LHCN-M2 (cell line): ENCODE results near the gene UBASH3B. TPM values are rescaled to one million over a fixed set of nuclear protein-coding genes. Genes with fewer than 3 reads are reported as not detected.

Source experiments
- DNase-seq: peaks from one replicate; pipeline ENCODE4 v3.0.0-alpha.2; 2012; ENCODE audit warnings: low read depth
- total RNA-seq: library from RNA; depleted of rRNA; stranded (reverse); fragments of >200 nt; gene quantifications from 2 replicates; pipeline ENCODE4 v1.2.3, GENCODE V29; 2014

UBASH3B gene
- total RNA-seq, 1 experiment from 2014 or later: 8.0 TPM

GRCh38 chr11:122706291-122707088, 51.0 kb downstream of the UBASH3B start:
- peak; percentile 74 for DNase-seq

GRCh38 chr11:122707111-122707510, 51.6 kb downstream of the UBASH3B start:
- DNase-seq: no peak

DNA sequence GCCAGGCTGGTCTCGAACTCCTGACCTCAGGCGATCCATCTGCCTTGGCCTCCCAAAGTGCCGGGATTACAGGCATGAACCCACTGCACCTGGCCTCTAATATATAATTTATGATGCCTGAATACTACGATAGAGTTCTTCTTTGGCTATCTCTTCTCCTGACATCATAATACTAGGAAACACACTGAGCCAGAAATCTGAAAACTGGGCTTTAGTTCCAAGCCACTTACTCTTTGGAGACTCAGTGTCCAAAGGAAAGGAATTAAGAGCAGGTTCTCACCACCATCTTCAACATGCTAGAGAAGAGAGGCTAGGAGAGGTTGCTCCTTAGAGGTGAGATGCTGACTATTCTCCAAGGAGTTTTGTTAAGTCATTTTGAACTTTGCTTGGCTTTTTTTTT, 52.4 kb downstream of the UBASH3B start:
- DNase-seq: no peak

DNA sequence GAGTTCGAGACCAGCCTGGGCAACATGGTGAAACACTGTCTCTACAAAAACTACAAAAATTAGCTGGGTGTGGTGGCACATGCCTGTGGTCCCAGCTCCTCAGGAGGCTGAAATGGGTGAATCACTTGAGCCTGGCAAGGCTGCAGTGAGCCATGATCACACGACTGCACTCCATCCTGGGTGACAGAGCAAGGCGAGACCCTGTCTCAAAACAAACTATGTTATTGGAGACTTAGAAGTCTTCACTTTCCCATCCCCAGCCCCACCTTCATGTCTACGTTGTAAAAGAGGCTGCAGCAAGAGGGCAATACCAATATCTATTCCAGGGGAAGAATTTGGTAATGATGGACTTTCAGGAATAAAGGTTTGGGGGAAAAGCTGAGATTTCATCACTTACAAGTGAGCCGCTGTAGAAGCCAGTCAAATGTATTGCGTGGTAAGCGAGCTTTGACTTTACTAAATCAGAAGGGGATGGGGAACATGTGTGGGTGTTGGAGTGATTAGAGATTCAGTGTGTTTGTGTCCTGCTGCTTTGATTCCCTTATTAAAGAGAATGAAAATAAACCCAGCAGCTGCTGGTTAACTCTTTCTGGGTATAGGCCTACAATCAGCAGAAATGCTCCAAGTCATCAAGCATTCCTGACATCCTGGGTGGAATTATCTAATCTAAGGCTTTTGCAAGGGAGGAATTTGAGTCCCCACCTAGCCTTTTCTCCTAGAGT, 53.7 kb downstream of the UBASH3B start:
- DNase-seq: peak; percentile 85

- no peak for DNase-seq
Observed at GRCh38 chr11:122711362-122711761, 55.8 kb downstream of the UBASH3B start.

GRCh38 chr11:122711831-122712381, 56.4 kb downstream of the UBASH3B start:
- DNase-seq: peak; percentile 77

- DNase-seq: no peak
Observed at GRCh38 chr11:122714004-122714403, 58.5 kb downstream of the UBASH3B start.

DNA sequence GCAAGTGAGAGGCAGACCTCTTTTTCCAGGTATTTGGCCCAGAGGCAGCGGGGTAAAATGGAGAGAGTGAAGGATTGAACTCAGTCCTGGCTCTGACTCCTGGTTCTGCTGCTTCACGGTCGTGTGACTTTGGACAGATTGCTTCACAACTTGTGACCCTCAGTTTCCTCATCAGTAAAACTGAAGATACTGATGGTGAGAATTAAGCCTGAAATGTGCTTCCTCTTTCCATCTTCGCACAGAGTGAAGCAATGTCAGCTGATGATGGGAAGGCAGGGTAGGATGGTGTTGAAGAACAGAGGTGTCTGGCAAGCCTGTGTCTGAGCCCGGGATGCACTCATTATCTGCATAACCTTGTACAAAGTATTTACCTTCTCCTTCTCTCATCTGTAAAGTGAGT, 59.0 kb downstream of the UBASH3B start:
- DNase-seq: no peak

GRCh38 chr11:122715548-122716440, 60.3 kb downstream of the UBASH3B start:
- DNase-seq: no peak

- DNase-seq: no peak
Observed at GRCh38 chr11:122717264-122717867, 61.8 kb downstream of the UBASH3B start.

DNA sequence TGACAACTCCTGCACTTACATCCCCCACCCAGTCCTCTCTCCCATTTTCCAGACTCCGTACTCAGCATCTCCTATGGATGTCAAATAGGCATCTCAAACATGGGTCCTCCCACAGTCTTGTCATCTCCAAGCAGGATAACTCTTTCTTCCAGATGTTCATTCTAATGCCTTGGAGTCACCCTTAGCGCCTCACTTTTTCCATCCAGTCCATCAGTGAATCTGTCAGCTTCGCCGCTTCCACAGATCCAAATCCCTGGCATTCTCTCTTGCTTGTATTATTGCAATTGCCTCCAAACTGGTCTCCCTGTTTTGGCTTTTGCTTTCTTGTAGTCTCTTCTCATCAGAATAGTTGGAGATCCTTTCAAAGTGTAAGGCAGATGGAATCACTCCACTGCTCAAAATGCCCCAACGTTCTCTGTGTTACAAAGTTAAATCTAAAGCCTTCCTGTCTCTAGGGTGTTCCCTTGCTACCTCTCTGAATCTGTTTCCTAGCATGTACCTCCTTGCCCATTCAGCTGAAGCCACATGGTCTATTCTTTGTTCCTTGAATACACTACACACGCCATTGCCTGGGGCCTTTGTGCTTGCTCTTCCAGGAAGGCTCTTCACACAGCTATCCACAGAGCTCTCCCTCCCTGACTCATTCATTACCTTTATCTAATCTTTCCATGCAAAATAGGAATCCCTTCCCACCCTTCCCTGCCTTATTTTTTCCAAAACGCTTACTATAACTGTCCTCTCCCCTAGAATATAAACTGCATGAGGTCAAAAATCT, 64.8 kb downstream of the UBASH3B start:
- no peak for DNase-seq

DNA sequence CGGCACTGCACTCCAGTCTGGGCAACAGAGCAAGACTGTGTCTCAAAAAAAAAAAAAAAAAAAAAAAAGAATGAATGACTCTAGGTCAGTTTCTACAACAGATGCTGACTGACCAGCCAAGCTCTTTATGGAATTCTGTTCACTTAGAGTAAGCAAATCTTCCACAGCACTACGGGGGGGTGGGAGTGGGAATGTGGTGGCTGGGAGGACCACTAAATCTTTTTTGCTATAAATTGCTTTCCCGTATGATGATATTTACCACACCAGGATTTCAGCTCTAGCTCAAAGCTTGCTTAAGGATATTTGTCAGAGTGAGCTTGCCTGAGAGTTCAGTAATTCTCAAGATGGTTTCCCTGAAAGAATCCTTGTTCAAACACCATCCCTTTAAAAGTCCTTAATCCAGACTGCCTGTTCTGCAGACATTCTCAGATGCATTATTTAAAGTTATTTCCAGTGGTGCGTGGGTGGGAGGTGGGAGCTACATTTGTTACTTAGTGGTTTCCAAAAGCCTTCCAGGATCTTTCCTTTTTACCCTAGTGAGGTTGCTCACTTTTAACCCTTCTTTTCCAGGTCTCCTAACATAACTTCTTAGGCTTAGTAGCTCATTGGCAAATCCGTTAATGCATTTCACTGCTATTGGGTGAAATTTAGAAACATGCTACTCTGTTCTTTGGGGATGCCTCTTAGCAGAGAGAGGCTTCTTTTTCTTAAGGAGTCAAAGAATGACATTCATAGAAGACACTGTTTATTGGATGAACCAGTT, 65.9 kb downstream of the UBASH3B start:
- DNase-seq: peak; percentile 34

DNA sequence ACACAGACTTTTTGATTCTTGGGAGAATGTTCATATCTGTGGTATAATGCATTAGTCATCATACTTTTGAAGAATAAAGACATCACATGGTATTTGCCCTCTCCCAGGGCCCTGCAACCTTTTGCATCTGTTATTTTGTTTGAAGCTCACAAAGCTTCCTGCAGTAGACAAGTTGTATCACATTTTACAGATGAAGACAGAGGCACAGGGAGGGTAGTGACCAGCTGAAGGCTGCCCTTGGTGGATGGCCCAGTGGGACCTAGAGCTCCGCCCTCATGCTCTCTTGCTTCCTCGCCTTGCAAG, 66.4 kb downstream of the UBASH3B start:
- DNase-seq: peak; percentile 93

DNA sequence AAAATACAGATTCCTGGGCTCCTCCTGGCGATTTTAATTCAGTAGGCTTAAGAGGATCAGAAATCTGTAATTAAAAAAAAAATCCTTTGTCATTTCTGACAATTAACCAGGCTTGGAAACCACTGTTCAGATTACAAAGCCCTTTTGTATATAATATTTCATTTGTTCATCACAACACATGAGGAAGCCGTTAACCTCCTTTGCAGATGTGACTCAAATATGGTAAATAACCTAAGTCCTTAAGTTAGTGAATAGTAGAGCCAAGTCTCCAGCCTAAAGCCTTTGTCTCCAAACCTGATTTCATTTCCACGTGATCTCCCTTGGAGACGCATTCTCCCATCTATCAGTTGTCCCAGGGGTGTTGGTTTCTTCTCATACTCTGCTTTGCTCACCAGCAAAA, 67.6 kb downstream of the UBASH3B start:
- no peak for DNase-seq

- DNase-seq: peak; percentile 21
Observed at GRCh38 chr11:122723576-122723975, 68.1 kb downstream of the UBASH3B start.

DNA sequence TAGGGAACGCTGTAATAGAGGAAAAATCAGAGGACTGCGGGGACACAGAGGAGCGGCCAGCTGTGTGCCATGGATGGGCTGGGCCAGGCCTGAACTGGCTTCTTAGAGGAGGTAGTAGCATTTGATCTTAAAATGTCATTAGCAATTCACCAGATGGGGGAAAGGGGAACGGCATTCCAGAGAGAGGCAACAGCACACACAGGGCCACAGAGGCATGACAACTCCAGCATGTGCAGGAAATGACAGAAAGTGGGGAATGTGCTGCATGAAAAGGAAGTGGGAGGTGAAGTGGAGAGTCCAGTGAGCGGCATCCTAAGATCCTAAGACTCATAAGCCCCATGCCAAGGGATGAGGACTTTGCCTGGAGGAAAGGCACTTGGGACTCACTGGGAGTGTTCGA, 69.0 kb downstream of the UBASH3B start:
- DNase-seq: no peak

DNA sequence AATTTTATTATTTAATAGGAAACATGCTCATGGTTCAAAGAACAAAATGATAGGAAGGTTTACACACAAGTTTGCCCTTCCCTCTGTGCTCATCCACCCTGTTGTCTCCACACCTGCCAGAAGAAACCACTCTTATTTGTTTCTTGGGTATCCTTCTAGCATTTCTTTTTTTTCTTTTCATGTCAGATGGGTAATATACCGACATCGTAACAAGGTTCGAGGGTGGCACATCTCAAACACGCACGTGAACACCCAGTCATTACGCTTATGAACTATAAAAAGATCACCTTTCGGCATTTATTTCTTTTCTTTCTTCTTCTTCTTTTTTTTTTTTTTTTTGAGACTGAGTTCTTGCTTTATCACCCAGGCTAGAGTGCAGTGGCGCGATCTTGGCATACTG, 70.5 kb downstream of the UBASH3B start:
- no peak for DNase-seq

- no peak for DNase-seq
Observed at GRCh38 chr11:122727101-122727929, 71.8 kb downstream of the UBASH3B start.

- DNase-seq: no peak
Observed at GRCh38 chr11:122728561-122728960, 73.0 kb downstream of the UBASH3B start.
